CD4-positive, CD25-positive, alpha-beta regulatory T cell (primary cell): ENCODE results near the gene APBB1IP. TPM values are rescaled to one million over a fixed set of nuclear protein-coding genes. Genes with fewer than 3 reads are reported as not detected.

ENCODE experiments used
- ATAC-seq, 2 donors: fragments of 150-1000 bp; cut with Tn5 transposase; one replicate each; pipeline ENCODE4 v1.10.0; 2021; ENCODE audit warnings: low read depth in 2 of 2, moderate number of reproducible peaks in 2 of 2, moderate library complexity in 1 of 2
- DNase-seq, 3 donors: peaks; one replicate each; pipeline versions ENCODE4 v3.0.0 to v3.0.0-alpha.2; 2012 to 2022; ENCODE audit warnings: mixed read lengths in 1 of 3
- H3K27ac ChIP-seq: one replicate; pipeline ENCODE4 v1.7.0; 2013; ENCODE audit warnings: mild to moderate bottlenecking, low read length; ENCODE audit not compliant: insufficient read depth, poor library complexity, severe bottlenecking
- H3K27me3 ChIP-seq: one replicate; pipeline ENCODE4 v1.7.0; 2013; ENCODE audit warnings: low read length; ENCODE audit not compliant: control insufficient read depth, insufficient read depth
- H3K36me3 ChIP-seq: one replicate; pipeline ENCODE4 v1.7.0; 2013; ENCODE audit warnings: mild to moderate bottlenecking, low read length, moderate library complexity; ENCODE audit not compliant: control insufficient read depth, insufficient read depth
- H3K4me1 ChIP-seq: 2 replicates; pipeline ENCODE4 v1.7.0; 2013; ENCODE audit warnings: mild to moderate bottlenecking, low read length; ENCODE audit not compliant: insufficient read depth, control insufficient read depth, poor library complexity, severe bottlenecking
- H3K4me3 ChIP-seq: one replicate; pipeline ENCODE4 v1.7.0; 2013; ENCODE audit warnings: low read depth, mild to moderate bottlenecking, low read length, moderate library complexity
- H3K9me3 ChIP-seq, 2 experiments: 1 replicate in 1 of 2; 2 replicates in 1 of 2; pipeline ENCODE4 v1.7.0; 2013; ENCODE audit warnings: low read length in 2 of 2, mild to moderate bottlenecking in 1 of 2, moderate library complexity in 1 of 2; ENCODE audit not compliant: control insufficient read depth in 2 of 2
- H3K27ac Mint-ChIP-seq, 3 donors: one replicate each; pipeline ENCODE4 v1.8.0; 2020 to 2022; ENCODE audit warnings: mild to moderate bottlenecking in 3 of 3, mixed read lengths in 3 of 3, moderate library complexity in 2 of 3
- H3K27me3 Mint-ChIP-seq: one replicate; pipeline ENCODE4 v1.8.0; 2022; ENCODE audit warnings: mild to moderate bottlenecking, mixed read lengths
- H3K36me3 Mint-ChIP-seq: one replicate; pipeline ENCODE4 v1.8.0; 2020; ENCODE audit warnings: mixed read lengths
- H3K4me1 Mint-ChIP-seq, 4 donors: one replicate each; pipeline ENCODE4 v1.8.0; 2020 to 2022; ENCODE audit warnings: mixed read lengths in 4 of 4, mild to moderate bottlenecking in 1 of 4
- H3K4me3 Mint-ChIP-seq, 4 donors: one replicate each; pipeline ENCODE4 v1.8.0; 2020 to 2022; ENCODE audit warnings: mild to moderate bottlenecking in 4 of 4, mixed read lengths in 4 of 4, moderate library complexity in 3 of 4
- H3K9me3 Mint-ChIP-seq, 7 donors: one replicate each; pipeline ENCODE4 v1.8.0; 2020 to 2022; ENCODE audit warnings: mixed read lengths in 7 of 7, mild to moderate bottlenecking in 3 of 7, moderate library complexity in 2 of 7
- polyA plus RNA-seq, 4 donors: library from polyadenylated mRNA; unstranded; fragments of 300-500 nt; fragmentation: Illumina TruSeq; gene quantifications; one replicate each; pipeline ENCODE4 v1.2.3, GENCODE V29; 2021
- total RNA-seq: library from RNA; stranded (reverse); gene quantifications from one replicate; pipeline ENCODE4 v1.2.3, GENCODE V29; 2022

Gene APBB1IP
- total and polyA plus RNA-seq, 5 donors from 2014 or later: 44.1 to 86.4 (median 51.3) TPM

DNA sequence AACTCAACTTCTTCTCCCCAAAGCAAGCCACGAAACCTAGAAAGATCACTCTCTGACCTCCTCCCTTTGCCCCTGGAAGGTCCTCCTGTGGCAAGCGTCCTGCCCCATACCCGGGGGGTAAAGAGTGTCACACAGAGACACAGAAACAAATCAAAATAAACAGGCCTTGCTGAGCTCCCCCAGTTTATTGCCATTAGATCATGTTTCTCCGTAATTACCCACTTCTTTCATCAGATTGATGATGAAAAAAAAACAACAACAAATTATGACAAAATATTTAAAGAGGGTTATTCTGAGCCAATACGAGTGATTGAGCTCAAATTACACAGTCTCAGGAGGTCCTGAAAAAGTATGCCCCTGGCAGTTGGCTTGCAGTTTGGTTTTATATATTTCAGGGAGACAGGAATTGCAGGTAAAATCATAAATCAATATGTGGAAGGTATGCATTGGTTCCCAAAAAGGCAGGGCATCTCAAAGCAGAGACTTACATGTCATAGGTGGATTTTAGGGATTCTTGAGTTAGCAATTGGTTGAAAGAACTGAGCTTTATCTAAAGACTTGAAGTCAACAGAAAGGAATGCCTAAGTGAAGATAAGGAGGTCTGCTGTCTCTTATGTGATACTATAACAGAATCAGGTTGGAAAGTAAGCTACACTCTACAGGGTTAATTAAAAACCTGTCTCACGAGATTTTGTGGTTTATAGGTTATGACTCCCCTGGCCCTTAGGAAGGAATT is 86.2 kb downstream of the APBB1IP start:
- Histone ChIP-seq H3K27me3 (no peaks in the 10 kb centered on the region), H3K9me3 (peaks cover 0 to 4% of the 10 kb centered on the region in 2 experiments), H3K36me3 (peaks cover 81% of the 10 kb centered on the region), H3K27ac (no peak overlapping the region), H3K4me3 (no peak overlapping the region), H3K4me1 (no peaks in the 10 kb centered on the region)
- DNase-seq: no peak
- H3K9me3 Mint-ChIP-seq: peaks cover 0 to 5% (median 0%) of the 10 kb centered on the region in 7 donors
- no peaks in the 10 kb centered on the region for H3K27me3 Mint-ChIP-seq
- H3K36me3 Mint-ChIP-seq: peaks cover 65% of the 10 kb centered on the region
- no peak for ATAC-seq
- H3K4me3 Mint-ChIP-seq: no peak overlapping the region
- peaks cover 11 to 31% (median 15%) of the 10 kb centered on the region in 4 donors for H3K4me1 Mint-ChIP-seq
- peak overlapping the region in 2 of 3 donors; percentile 60 to 81 for H3K27ac Mint-ChIP-seq

DNA sequence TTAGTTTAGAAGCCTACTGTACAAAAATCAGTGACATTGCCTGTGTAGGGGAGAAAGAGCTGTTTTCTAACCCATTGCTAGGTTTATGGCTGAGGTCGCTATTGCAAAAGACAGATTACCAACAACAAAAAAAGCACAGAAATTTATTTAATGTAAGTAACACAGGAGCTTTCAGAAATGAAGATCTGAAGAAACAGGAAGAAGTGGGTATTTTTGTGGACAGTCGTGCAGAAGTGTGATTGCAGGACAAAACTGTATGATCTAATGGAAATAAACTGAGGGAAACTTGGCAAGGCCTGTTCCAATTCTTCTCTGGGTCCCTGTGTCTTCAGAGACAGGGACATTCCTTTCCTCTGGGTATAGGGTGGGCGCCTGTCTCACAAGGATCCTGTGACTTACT is 87.4 kb downstream of the APBB1IP start:
- DNase-seq (no peak), ATAC-seq (no peak)
- Histone ChIP-seq H3K36me3 (peaks cover 79% of the 10 kb centered on the region), H3K9me3 (no peaks in the 10 kb centered on the region), H3K4me1 (no peaks in the 10 kb centered on the region), H3K27ac (no peak overlapping the region), H3K4me3 (no peak overlapping the region), H3K27me3 (no peaks in the 10 kb centered on the region)
- Mint-ChIP-seq H3K36me3 (peaks cover 52% of the 10 kb centered on the region), H3K27ac (peak overlapping the region; percentile 59 to 83 (median 76)), H3K4me3 (no peak overlapping the region), H3K4me1 (peaks cover 6 to 23% (median 12%) of the 10 kb centered on the region in 4 donors), H3K9me3 (peaks cover 0 to under 1% (median 0%) of the 10 kb centered on the region in 7 donors), H3K27me3 (no peaks in the 10 kb centered on the region)

DNA sequence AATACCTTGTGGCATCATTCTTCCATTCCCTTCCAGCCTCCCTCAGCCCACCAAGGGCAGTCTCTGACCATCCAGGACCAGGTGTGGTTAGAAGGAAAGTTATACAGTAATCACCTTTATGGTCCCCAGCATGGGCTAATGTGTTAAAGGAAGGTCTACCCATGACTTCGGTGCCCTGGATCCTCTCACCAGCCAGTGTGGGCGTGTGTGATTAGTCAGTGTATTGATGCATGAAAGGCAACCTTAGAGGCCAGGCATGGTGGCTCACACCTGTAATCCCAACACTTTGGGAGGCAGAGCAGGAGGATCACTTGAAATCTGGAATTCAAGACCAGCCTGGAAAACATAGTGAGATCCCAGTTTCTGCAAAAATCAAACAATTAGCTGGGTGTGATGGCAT is 88.9 kb downstream of the APBB1IP start:
- no peaks in the 10 kb centered on the region for H3K9me3 ChIP-seq
- H3K4me1 Mint-ChIP-seq: peaks cover 5 to 20% (median 13%) of the 10 kb centered on the region in 4 donors
- no peaks in the 10 kb centered on the region for H3K4me1 ChIP-seq
- H3K9me3 Mint-ChIP-seq: peaks cover 0 to 1% (median 0%) of the 10 kb centered on the region in 7 donors
- peaks cover 48% of the 10 kb centered on the region for H3K36me3 Mint-ChIP-seq
- H3K27me3 ChIP-seq: no peaks in the 10 kb centered on the region
- ATAC-seq: no peak
- DNase-seq: no peak
- H3K27ac Mint-ChIP-seq: no peak overlapping the region
- H3K36me3 ChIP-seq: peaks cover 76% of the 10 kb centered on the region
- no peak overlapping the region for H3K4me3 ChIP-seq
- no peak overlapping the region for H3K4me3 Mint-ChIP-seq
- H3K27me3 Mint-ChIP-seq: no peaks in the 10 kb centered on the region
- H3K27ac ChIP-seq: no peak overlapping the region

DNA sequence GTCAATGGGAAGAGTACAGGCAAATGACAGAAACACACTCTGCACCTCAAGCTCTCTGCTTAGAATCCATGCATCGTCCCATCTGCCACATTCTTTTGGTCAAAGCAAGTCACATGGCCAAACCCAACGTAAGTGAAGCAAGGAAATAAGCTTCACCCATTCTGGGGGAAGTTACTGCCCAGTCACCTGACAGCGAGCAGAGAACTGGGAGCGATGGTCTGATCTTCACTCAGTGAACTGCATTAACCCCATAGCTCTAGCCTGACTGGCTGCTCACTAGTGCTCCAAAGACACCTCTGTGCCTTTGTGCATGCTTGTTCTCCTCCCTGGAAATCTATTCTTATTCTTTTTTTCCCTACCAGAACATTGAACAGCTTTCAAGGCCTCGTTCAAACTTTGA is 89.9 kb downstream of the APBB1IP start:
- Histone ChIP-seq H3K4me1 (no peaks in the 10 kb centered on the region), H3K36me3 (peaks cover 80% of the 10 kb centered on the region), H3K4me3 (no peak overlapping the region), H3K27ac (no peak overlapping the region), H3K9me3 (no peaks in the 10 kb centered on the region), H3K27me3 (no peaks in the 10 kb centered on the region)
- H3K27ac Mint-ChIP-seq: peak overlapping the region; percentile 27 to 68 (median 52)
- no peak for DNase-seq
- no peak overlapping the region for H3K4me3 Mint-ChIP-seq
- no peak for ATAC-seq
- peaks cover 8 to 19% (median 13%) of the 10 kb centered on the region in 4 donors for H3K4me1 Mint-ChIP-seq
- peaks cover 44% of the 10 kb centered on the region for H3K36me3 Mint-ChIP-seq
- H3K27me3 Mint-ChIP-seq: no peaks in the 10 kb centered on the region
- peaks cover 0 to 1% (median 0%) of the 10 kb centered on the region in 7 donors for H3K9me3 Mint-ChIP-seq

DNA sequence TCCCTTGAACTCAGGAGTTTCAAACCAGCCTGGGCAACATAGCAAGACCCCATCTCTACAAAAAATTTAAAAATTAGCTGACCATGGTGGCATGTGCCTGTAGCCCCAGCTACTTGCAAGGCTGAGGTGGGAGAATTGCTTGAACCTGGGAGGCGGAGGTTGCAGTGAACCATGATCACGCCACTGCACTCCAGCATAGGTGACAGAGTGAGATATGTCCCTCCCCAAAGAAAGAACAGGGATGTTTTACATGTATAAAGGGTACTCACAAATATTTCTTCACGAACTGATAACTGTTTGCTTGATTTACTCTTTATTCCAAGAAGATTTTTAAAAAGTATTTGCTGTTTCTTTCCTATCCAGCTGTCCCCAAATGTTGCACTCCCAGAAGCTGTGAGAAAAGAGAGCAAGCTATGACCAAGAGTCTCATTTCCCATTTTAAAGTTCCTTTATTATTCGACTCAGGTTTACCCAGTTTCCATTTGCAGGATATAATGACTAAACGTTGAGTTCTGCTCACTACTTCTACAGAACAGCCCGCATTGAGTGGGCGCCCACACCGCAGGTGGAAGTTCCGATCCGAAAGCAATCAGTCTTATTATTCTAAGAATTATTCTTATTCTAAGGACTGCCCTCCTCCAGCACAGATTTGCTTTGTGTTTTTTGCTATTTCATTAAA is 90.7 kb downstream of the APBB1IP start:
- Mint-ChIP-seq H3K27ac (peak overlapping the region in 1 of 3 donors; percentile 27), H3K36me3 (peaks cover 45% of the 10 kb centered on the region), H3K9me3 (peaks cover 0 to 1% (median 0%) of the 10 kb centered on the region in 7 donors), H3K4me3 (no peak overlapping the region), H3K27me3 (no peaks in the 10 kb centered on the region), H3K4me1 (peaks cover 8 to 20% (median 15%) of the 10 kb centered on the region in 4 donors)
- H3K27me3 ChIP-seq: no peaks in the 10 kb centered on the region
- H3K27ac ChIP-seq: no peak overlapping the region
- H3K4me3 ChIP-seq: no peak overlapping the region
- no peaks in the 10 kb centered on the region for H3K4me1 ChIP-seq
- no peaks in the 10 kb centered on the region for H3K9me3 ChIP-seq
- no peak for ATAC-seq
- no peak for DNase-seq
- H3K36me3 ChIP-seq: peaks cover 82% of the 10 kb centered on the region

DNA sequence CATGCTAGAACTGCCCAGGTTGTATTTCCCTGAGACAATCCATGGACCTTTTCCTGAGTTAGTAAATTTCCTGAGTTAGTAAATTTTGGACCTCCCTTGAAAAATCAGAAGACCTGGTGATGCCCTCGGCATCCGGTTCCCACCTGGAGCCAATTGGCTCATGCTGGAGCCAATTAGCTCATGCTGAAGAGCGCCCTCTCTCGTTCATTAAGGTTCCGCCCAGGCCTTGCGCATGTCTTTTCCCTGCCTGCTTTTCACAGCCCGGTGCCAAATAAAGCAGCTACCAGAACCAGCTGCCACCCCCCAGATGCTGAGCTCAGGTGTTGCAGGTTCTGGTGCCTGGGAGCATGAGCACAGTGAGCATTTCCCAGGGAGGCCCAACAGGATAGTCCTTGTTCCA is 96.2 kb downstream of the APBB1IP start:
- Mint-ChIP-seq H3K36me3 (peaks cover 30% of the 10 kb centered on the region), H3K4me3 (no peak overlapping the region), H3K9me3 (peaks cover 0 to 1% (median 0%) of the 10 kb centered on the region in 7 donors), H3K27ac (no peak overlapping the region), H3K27me3 (no peaks in the 10 kb centered on the region), H3K4me1 (peaks cover 0 to 6% (median 5%) of the 10 kb centered on the region in 4 donors)
- Histone ChIP-seq H3K9me3 (no peaks in the 10 kb centered on the region), H3K4me1 (no peaks in the 10 kb centered on the region), H3K36me3 (peaks cover 81% of the 10 kb centered on the region), H3K27ac (no peak overlapping the region), H3K4me3 (no peak overlapping the region), H3K27me3 (no peaks in the 10 kb centered on the region)
- ATAC-seq (no peak), DNase-seq (peak in 1 of 3 donors; percentile 15)

DNA sequence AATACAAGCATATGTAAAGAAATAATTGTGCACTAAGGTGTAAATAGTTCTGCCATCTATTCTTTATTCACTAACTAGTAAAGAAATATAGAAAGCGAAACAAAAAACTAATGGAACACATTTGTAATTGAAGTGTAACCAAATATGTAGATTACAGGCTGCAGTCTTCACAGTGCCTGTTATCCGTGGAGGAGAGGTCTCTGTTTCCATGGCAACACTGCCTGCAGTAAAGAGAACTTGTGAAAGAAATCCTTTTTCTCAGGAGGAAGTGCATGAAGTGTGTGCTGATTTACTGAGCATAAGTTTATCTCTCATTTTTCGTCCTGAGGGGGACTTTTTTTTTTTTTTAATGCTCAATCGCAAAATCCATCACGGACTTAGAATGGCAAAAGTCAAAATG is 102.5 kb downstream of the APBB1IP start:
- peaks cover 81% of the 10 kb centered on the region for H3K36me3 ChIP-seq
- no peaks in the 10 kb centered on the region for H3K4me1 ChIP-seq
- Mint-ChIP-seq H3K36me3 (peaks cover 36% of the 10 kb centered on the region), H3K4me1 (peaks cover 20 to 24% (median 21%) of the 10 kb centered on the region in 4 donors), H3K4me3 (no peak overlapping the region), H3K9me3 (peaks cover 0 to 2% (median 0%) of the 10 kb centered on the region in 7 donors), H3K27ac (peak overlapping the region in 2 of 3 donors; percentile 29 to 44), H3K27me3 (no peaks in the 10 kb centered on the region)
- no peak overlapping the region for H3K27ac ChIP-seq
- DNase-seq: peak in 1 of 3 donors; percentile 37
- H3K4me3 ChIP-seq: no peak overlapping the region
- no peaks in the 10 kb centered on the region for H3K27me3 ChIP-seq
- H3K9me3 ChIP-seq: no peaks in the 10 kb centered on the region
- no peak for ATAC-seq
